Endothelial cell (in vitro differentiated cells): ENCODE results near the gene PLK4. TPM values are rescaled to one million over a fixed set of nuclear protein-coding genes. Genes with fewer than 3 reads are reported as not detected.

Source experiments
- DNase-seq: peaks from one replicate; pipeline ENCODE4 v3.0.0; 2021; ENCODE audit warnings: low spot score
- H3K27ac Mint-ChIP-seq: one replicate; pipeline ENCODE4 v1.8.0; 2021; ENCODE audit warnings: mixed read lengths, inconsistent platforms; ENCODE audit not compliant: unreplicated experiment
- H3K27me3 Mint-ChIP-seq: one replicate; pipeline ENCODE4 v1.8.0; 2021; ENCODE audit warnings: mild to moderate bottlenecking, moderate library complexity, mixed read lengths, inconsistent platforms; ENCODE audit not compliant: unreplicated experiment
- H3K36me3 Mint-ChIP-seq: one replicate; pipeline ENCODE4 v1.8.0; 2021; ENCODE audit warnings: mild to moderate bottlenecking, low read depth, mixed read lengths, inconsistent platforms; ENCODE audit not compliant: unreplicated experiment
- H3K4me1 Mint-ChIP-seq: one replicate; pipeline ENCODE4 v1.8.0; 2021; ENCODE audit warnings: mild to moderate bottlenecking, mixed read lengths, inconsistent platforms; ENCODE audit not compliant: unreplicated experiment
- H3K4me3 Mint-ChIP-seq: one replicate; pipeline ENCODE4 v1.8.0; 2021; ENCODE audit warnings: mild to moderate bottlenecking, mixed read lengths, inconsistent platforms; ENCODE audit not compliant: unreplicated experiment
- H3K9me3 Mint-ChIP-seq: one replicate; pipeline ENCODE4 v1.8.0; 2021; ENCODE audit warnings: mixed read lengths, inconsistent platforms; ENCODE audit not compliant: unreplicated experiment
- CTCF ChIP-seq: fragments of 200-600 bp; sonication (generic); IDR thresholded peaks from one replicate; pipeline ENCODE4 v1.5.0; 2021; ENCODE audit warnings: antibody characterized with exemption; ENCODE audit not compliant: unreplicated experiment
- total RNA-seq: library from RNA; stranded (reverse); fragmentation: NEBNext Ultra II Directional; extraction: Animal tissue kit (Norgen Biotek cat#: 25700); gene quantifications from one replicate; pipeline ENCODE4 v1.2.1, GENCODE V29; 2021; ENCODE audit not compliant: unreplicated experiment

Gene PLK4
- total RNA-seq, 1 donor from 2014 or later = 12.6 TPM

GRCh38 chr4:127846061-127846460, 34.6 kb upstream of the PLK4 start:
- Mint-ChIP-seq H3K9me3 (peaks cover 10% of the 10 kb centered on the region), H3K4me1 (no peaks in the 10 kb centered on the region), H3K27ac (no peak overlapping the region), H3K4me3 (no peak overlapping the region), H3K36me3 (peaks cover 14% of the 10 kb centered on the region), H3K27me3 (no peaks in the 10 kb centered on the region)
- no peak for TF ChIP-seq CTCF
- DNase-seq = no peak

- H3K36me3 Mint-ChIP-seq = peaks cover 14% of the 10 kb centered on the region
- TF ChIP-seq CTCF = no peak
- H3K4me3 Mint-ChIP-seq = no peak overlapping the region
- H3K9me3 Mint-ChIP-seq = peaks cover 10% of the 10 kb centered on the region
- no peaks in the 10 kb centered on the region for H3K4me1 Mint-ChIP-seq
- no peak overlapping the region for H3K27ac Mint-ChIP-seq
- no peak for DNase-seq
- no peaks in the 10 kb centered on the region for H3K27me3 Mint-ChIP-seq
These were observed 33.9 kb upstream of the PLK4 start for GRCh38 chr4:127846765-127847164.

- Mint-ChIP-seq H3K27ac (no peak overlapping the region), H3K4me1 (no peaks in the 10 kb centered on the region), H3K36me3 (peaks cover 19% of the 10 kb centered on the region), H3K9me3 (peaks cover 10% of the 10 kb centered on the region), H3K27me3 (peaks cover 2% of the 10 kb centered on the region), H3K4me3 (no peak overlapping the region)
- no peak for TF ChIP-seq CTCF
- no peak for DNase-seq
These were observed 31.0 kb upstream of the PLK4 start for GRCh38 chr4:127849505-127850234.

GRCh38 chr4:127852661-127853060, 28.0 kb upstream of the PLK4 start:
- Mint-ChIP-seq H3K27me3 (peaks cover 2% of the 10 kb centered on the region), H3K4me1 (peaks cover 2% of the 10 kb centered on the region), H3K4me3 (no peak overlapping the region), H3K27ac (no peak overlapping the region), H3K9me3 (peaks cover 10% of the 10 kb centered on the region), H3K36me3 (peaks cover 19% of the 10 kb centered on the region)
- no peak for TF ChIP-seq CTCF
- DNase-seq = no peak

- Mint-ChIP-seq H3K9me3 (peaks cover 5% of the 10 kb centered on the region), H3K36me3 (peaks cover 21% of the 10 kb centered on the region), H3K27ac (no peak overlapping the region), H3K27me3 (peaks cover 7% of the 10 kb centered on the region), H3K4me3 (no peak overlapping the region), H3K4me1 (peaks cover 2% of the 10 kb centered on the region)
- DNase-seq = no peak
- no peak for TF ChIP-seq CTCF
These were observed 24.4 kb upstream of the PLK4 start for GRCh38 chr4:127856196-127856812.
